ENCODE results near the gene RNLS.

Gene RNLS

GRCh38 chr10:88273567-88273966, 309.6 kb downstream of the RNLS start:
- no peak overlapping the region for H3K4me3 ChIP-seq (ENCODE audit: low read depth, low read length)
- no peak for TF ChIP-seq CTCF (IDR thresholded peaks at IDR 0.05; ENCODE audit: low read depth, low read length)

- TF ChIP-seq CTCF (IDR thresholded peaks at IDR 0.05; ENCODE audit: low read depth, low read length), result no peak
- no peak overlapping the region for H3K4me3 ChIP-seq (ENCODE audit: low read depth, low read length)
These were observed 311.2 kb downstream of the RNLS start for GRCh38 chr10:88271761-88272543.

- TF ChIP-seq CTCF (IDR thresholded peaks at IDR 0.05; ENCODE audit: low read depth, low read length), result no peak
- no peak overlapping the region for H3K4me3 ChIP-seq (ENCODE audit: low read depth, low read length)
These were observed 312.0 kb downstream of the RNLS start for GRCh38 chr10:88270871-88271713.

GRCh38 chr10:88270061-88270808, 312.9 kb downstream of the RNLS start:
- TF ChIP-seq CTCF (IDR thresholded peaks at IDR 0.05; ENCODE audit: low read depth, low read length), result no peak
- H3K4me3 ChIP-seq (ENCODE audit: low read depth, low read length), result no peak overlapping the region

- no peak for TF ChIP-seq CTCF (IDR thresholded peaks at IDR 0.05; ENCODE audit: low read depth, low read length)
- H3K4me3 ChIP-seq (ENCODE audit: low read depth, low read length), result no peak overlapping the region
These were observed 320.4 kb downstream of the RNLS start for GRCh38 chr10:88262591-88263234.

GRCh38 chr10:88261152-88261551, 322.0 kb downstream of the RNLS start:
- TF ChIP-seq CTCF (IDR thresholded peaks at IDR 0.05; ENCODE audit: low read depth, low read length), result no peak
- no peak overlapping the region for H3K4me3 ChIP-seq (ENCODE audit: low read depth, low read length)

All from WI38 (cell line).